Osteocyte (in vitro differentiated cells): ENCODE results near the gene OR52N1. TPM values are rescaled to one million over a fixed set of nuclear protein-coding genes. Genes with fewer than 3 reads are reported as not detected.

Source experiments
- DNase-seq: peaks from one replicate; pipeline ENCODE4 v3.0.0; 2021; ENCODE audit warnings: mixed read lengths; ENCODE audit not compliant: unreplicated experiment; ENCODE audit errors: extremely low spot score
- H3K27ac Mint-ChIP-seq: one replicate; pipeline ENCODE4 v1.8.0; 2021; ENCODE audit warnings: mild to moderate bottlenecking, mixed read lengths; ENCODE audit not compliant: unreplicated experiment
- H3K27me3 Mint-ChIP-seq: one replicate; pipeline ENCODE4 v1.8.0; 2021; ENCODE audit warnings: mixed read lengths; ENCODE audit not compliant: unreplicated experiment
- H3K36me3 Mint-ChIP-seq: one replicate; pipeline ENCODE4 v1.8.0; 2021; ENCODE audit warnings: mixed read lengths; ENCODE audit not compliant: unreplicated experiment
- H3K4me1 Mint-ChIP-seq: one replicate; pipeline ENCODE4 v1.8.0; 2021; ENCODE audit warnings: mixed read lengths; ENCODE audit not compliant: unreplicated experiment
- H3K4me3 Mint-ChIP-seq: one replicate; pipeline ENCODE4 v1.8.0; 2021; ENCODE audit warnings: mild to moderate bottlenecking, moderate library complexity, mixed read lengths; ENCODE audit not compliant: unreplicated experiment
- H3K9me3 Mint-ChIP-seq: one replicate; pipeline ENCODE4 v1.8.0; 2021; ENCODE audit warnings: mixed read lengths; ENCODE audit not compliant: unreplicated experiment
- CTCF ChIP-seq: fragments of 200-600 bp; sonication (generic); IDR thresholded peaks from 2 replicates; pipeline ENCODE4 v1.5.0; 2021; ENCODE audit warnings: antibody characterized with exemption, mild to moderate bottlenecking, moderate library complexity
- total RNA-seq: library from RNA; stranded (reverse); gene quantifications from 2 replicates; pipeline ENCODE4 v1.2.1, GENCODE V29; 2021

Gene OR52N1
- total RNA-seq, 1 donor from 2014 or later = not detected

- peaks cover 30% of the 10 kb centered on the region for H3K27me3 Mint-ChIP-seq
- H3K4me1 Mint-ChIP-seq = no peaks in the 10 kb centered on the region
- DNase-seq = no peak
- H3K4me3 Mint-ChIP-seq = no peak overlapping the region
- H3K9me3 Mint-ChIP-seq = no peaks in the 10 kb centered on the region
- TF ChIP-seq CTCF = no peak
- no peaks in the 10 kb centered on the region for H3K36me3 Mint-ChIP-seq
- H3K27ac Mint-ChIP-seq = no peak overlapping the region
Observed at GRCh38 chr11:5749836-5750235, 41.2 kb downstream of the OR52N1 start.

GRCh38 chr11:5746614-5747013 lies 44.5 kb downstream of the OR52N1 start:
- H3K4me3 Mint-ChIP-seq = no peak overlapping the region
- peaks cover 47% of the 10 kb centered on the region for H3K27me3 Mint-ChIP-seq
- H3K27ac Mint-ChIP-seq = no peak overlapping the region
- peaks cover 2% of the 10 kb centered on the region for H3K36me3 Mint-ChIP-seq
- no peak for TF ChIP-seq CTCF
- peaks cover 6% of the 10 kb centered on the region for H3K9me3 Mint-ChIP-seq
- H3K4me1 Mint-ChIP-seq = no peaks in the 10 kb centered on the region
- DNase-seq = no peak

- Mint-ChIP-seq H3K27me3 (peaks cover 45% of the 10 kb centered on the region), H3K4me3 (no peak overlapping the region), H3K27ac (no peak overlapping the region), H3K4me1 (no peaks in the 10 kb centered on the region), H3K36me3 (peaks cover 2% of the 10 kb centered on the region), H3K9me3 (peaks cover 13% of the 10 kb centered on the region)
- no peak for DNase-seq
- no peak for TF ChIP-seq CTCF
Observed at GRCh38 chr11:5738431-5738830, 52.6 kb downstream of the OR52N1 start.

- Mint-ChIP-seq H3K4me3 (no peak overlapping the region), H3K36me3 (peaks cover 2% of the 10 kb centered on the region), H3K27ac (no peak overlapping the region), H3K9me3 (peaks cover 13% of the 10 kb centered on the region), H3K27me3 (peaks cover 39% of the 10 kb centered on the region), H3K4me1 (no peaks in the 10 kb centered on the region)
- no peak for DNase-seq
- no peak for TF ChIP-seq CTCF
Observed at GRCh38 chr11:5737670-5738392, 53.2 kb downstream of the OR52N1 start.

- peaks cover 32% of the 10 kb centered on the region for H3K27me3 Mint-ChIP-seq
- H3K27ac Mint-ChIP-seq = no peak overlapping the region
- H3K9me3 Mint-ChIP-seq = peaks cover 11% of the 10 kb centered on the region
- no peak for DNase-seq
- H3K4me3 Mint-ChIP-seq = no peak overlapping the region
- H3K4me1 Mint-ChIP-seq = no peaks in the 10 kb centered on the region
- no peak for TF ChIP-seq CTCF
- H3K36me3 Mint-ChIP-seq = peaks cover 2% of the 10 kb centered on the region
Observed at GRCh38 chr11:5737091-5737490, 54.0 kb downstream of the OR52N1 start.

Other genes with a start within 250 kb of the OR52N1 start
- not detected in 2 replicates for gene OR52H1, start 242.7 kb downstream of the OR52N1 start, total RNA-seq
- gene OR52B6, start 210.4 kb downstream of the OR52N1 start, total RNA-seq = not detected in 2 replicates
- gene TRIM6, start 194.6 kb downstream of the OR52N1 start, total RNA-seq = 1.9 TPM in 2 replicates
- gene TRIM34, start 166.3 kb downstream of the OR52N1 start, total RNA-seq = 4.6 and 5.6 TPM in 2 replicates
- 41.7 and 47.3 TPM in 2 replicates for gene TRIM5, start 106.2 kb downstream of the OR52N1 start, total RNA-seq
- gene TRIM22, start 101.5 kb downstream of the OR52N1 start, total RNA-seq = 136 and 138 TPM in 2 replicates
- gene OR56B1, start 54.8 kb downstream of the OR52N1 start, total RNA-seq = not detected in 2 replicates
- not detected in 2 replicates for gene OR52N4, start 37.0 kb downstream of the OR52N1 start, total RNA-seq
- not detected in 2 replicates for gene OR52N5, start 7.9 kb downstream of the OR52N1 start, total RNA-seq
- gene OR52N2, start 17.7 kb upstream of the OR52N1 start, total RNA-seq = not detected in 2 replicates
- not detected in 2 replicates for gene OR52E6, start 50.6 kb upstream of the OR52N1 start, total RNA-seq
- not detected in 2 replicates for gene OR52E8, start 66.4 kb upstream of the OR52N1 start, total RNA-seq
- gene OR52E4, start 89.4 kb upstream of the OR52N1 start, total RNA-seq = not detected in 2 replicates
- gene OR52E5, start 101.9 kb upstream of the OR52N1 start, total RNA-seq = not detected in 2 replicates
- gene OR56A3, start 151.0 kb upstream of the OR52N1 start, total RNA-seq = not detected in 2 replicates
- not detected in 2 replicates for gene OR56A5, start 177.2 kb upstream of the OR52N1 start, total RNA-seq
- gene OR52L1, start 195.7 kb upstream of the OR52N1 start, total RNA-seq = not detected in 2 replicates
- gene OR56A4, start 215.7 kb upstream of the OR52N1 start, total RNA-seq = 0.08 and 0.10 TPM in 2 replicates
- not detected in 2 replicates for gene OR56A1, start 239.5 kb upstream of the OR52N1 start, total RNA-seq